NCI-H1417 (cell line): Measurements from ENCODE around the gene SYNE2.
A peak's percentile ranks its signal among the peaks of the same experiment; 100 is the strongest.
"Not testable (repeated sequence)": the region's sequence is repeated elsewhere in the genome, so short reads cannot be mapped to it uniquely, and the experiment has no call there.

Experiments
- DNase-seq, 3 experiments: peaks; one replicate each; lab custom pipeline; 2025; lab: John Stamatoyannopoulos, UW

Gene SYNE2

DNA sequence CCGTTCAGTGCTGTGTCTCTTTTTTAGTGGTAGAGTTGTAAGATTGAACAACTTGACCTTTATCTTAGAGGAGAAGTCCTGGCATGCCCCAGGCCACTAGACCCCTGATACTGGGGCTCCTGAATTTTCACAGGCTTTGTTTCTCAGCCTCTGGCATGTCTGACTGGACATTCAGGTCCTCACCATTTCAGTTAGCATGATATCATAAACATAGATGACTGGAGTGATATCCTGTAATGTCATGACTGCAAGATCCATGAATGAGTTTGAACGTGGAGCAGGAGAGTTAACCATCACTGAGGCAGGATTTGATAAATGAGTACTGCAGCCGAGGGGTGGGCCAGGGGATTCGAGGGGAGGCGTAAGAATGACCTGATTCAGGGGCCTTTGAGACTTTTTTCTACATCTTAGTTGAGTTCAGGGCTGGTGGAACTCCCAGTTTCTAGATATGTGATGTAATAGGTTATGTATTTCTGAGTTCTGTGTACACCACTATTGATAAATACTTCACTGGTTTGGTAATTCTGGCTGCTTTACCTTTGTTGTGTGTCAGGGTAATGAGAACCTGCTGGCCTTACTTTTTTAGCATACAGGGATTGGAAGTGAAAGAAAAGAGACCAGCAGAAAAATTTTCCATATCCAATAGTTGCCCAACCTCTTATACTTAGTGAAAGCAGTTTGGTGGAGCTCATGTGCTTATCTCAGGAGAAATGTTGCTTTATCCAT, 217.0 kb downstream of the SYNE2 start:
- DNase-seq: no peak

DNA sequence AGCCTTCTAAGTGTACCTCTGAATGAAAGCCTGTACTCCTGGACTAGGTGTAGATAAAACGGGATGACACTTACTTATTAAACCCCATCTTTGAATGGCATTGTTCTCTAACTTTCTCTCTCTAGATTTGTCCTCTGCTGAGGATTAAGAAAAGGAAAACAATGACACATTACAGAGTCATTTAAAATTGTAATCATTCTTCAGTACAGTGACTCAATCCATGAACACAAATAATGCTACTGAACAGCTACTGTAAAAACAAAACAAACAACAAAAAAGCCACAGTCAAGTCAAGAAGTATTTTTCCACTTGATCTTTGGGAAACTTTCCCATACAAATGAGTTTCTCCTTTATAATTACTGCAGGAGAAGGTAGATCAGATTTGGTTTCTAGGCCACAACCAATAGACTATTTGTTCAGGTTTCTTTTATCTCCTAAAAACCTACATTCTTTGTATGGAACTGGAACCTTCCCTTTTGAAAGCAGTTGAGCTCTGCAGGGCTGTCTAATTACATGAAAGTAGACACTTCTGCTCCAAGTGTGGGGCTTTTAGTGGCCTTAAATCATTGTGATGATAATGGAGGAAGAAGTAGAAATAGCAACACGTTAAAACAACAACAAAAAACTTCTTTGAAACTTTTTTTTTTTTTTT, 222.3 kb downstream of the SYNE2 start:
- no peak for DNase-seq

- no peak for DNase-seq
Observed at GRCh38 chr14:64075613-64076005, 222.8 kb downstream of the SYNE2 start.

DNA sequence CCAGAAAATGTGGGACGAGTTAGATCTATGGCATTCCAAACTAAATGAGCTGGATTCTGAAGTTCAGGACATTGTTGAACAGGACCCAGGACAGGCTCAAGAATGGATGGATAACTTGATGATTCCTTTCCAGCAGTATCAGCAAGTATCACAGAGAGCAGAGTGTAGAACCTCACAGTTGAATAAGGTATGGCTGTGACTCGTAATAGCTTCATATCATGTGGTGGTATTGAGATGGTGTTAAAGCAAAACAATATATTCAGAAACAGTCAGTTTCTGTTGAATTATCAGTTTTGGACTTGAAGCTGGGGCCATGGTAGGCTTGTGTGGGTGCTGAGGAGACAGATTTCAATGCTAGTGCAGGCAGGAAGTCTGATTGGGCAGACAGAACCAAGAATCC, 227.6 kb downstream of the SYNE2 start:
- no peak for DNase-seq

- DNase-seq: no peak
Observed at GRCh38 chr14:64081174-64081746, 228.5 kb downstream of the SYNE2 start.

GRCh38 chr14:64082837-64083236, 230.0 kb downstream of the SYNE2 start:
- DNase-seq: no peak

DNA sequence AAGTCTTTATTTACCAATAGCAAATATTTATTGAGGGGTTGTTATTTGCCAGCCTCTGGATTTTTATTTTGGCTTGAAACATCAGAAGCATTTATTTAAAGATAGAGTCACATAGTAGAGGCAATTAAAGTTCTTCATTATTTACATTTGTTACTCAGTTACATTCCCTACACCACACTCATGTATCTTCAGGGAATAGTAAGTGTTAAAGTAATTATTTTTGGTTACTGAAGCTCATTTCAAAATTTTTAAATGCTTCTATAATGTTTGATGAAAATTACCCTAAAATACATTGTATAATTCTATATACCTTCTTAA, 235.8 kb downstream of the SYNE2 start:
- DNase-seq: no peak

GRCh38 chr14:64089920-64090319, 237.1 kb downstream of the SYNE2 start:
- peak in 1 of 3 experiments; percentile 3 for DNase-seq

GRCh38 chr14:64091217-64091616, 238.4 kb downstream of the SYNE2 start:
- no peak for DNase-seq

DNA sequence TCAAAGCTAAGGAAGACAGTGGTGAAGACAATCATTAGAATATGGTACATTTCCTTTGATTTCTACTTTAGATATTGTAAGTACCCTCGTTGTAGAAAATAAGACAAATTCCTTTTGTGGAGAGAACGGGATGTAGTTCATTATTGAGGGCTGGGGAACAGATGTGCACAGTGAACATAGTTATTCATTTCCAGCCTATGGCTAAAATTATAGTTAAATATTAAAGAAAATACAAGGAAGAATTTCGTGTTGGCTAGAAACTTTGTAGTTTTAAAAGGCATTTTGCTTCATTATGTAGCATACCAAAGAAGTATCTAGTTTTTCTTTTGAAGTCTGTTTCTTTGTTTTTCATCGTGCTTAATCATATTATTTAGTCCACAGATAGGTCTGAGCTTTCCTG, 239.5 kb downstream of the SYNE2 start:
- no peak for DNase-seq

DNA sequence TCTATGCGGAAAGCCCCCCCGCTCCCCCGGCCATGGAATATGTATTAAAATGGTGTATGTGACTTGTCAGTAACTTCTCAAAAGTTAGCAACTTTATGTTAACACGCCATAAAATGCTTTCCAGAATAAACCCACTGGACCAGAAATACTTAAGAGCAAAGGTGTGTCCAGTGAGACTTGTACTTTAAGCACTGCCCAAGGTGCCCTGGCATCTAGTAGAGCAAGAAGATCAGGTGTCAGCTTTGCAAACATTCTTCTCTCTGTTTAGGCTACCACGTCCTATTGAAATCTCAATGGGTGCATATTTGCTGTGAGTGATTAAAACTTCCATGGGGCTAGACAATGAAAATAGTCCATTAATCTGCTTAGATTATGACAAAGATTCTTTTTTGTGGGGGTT, 240.1 kb downstream of the SYNE2 start:
- DNase-seq: peak in 1 of 3 experiments; percentile 6

GRCh38 chr14:64095620-64096019, 242.8 kb downstream of the SYNE2 start:
- no peak for DNase-seq

GRCh38 chr14:64098120-64098519, 245.3 kb downstream of the SYNE2 start:
- DNase-seq: no peak

GRCh38 chr14:64107438-64107837, 254.6 kb downstream of the SYNE2 start:
- DNase-seq: no peak

- DNase-seq: no peak
Observed at GRCh38 chr14:64109819-64110554, 257.2 kb downstream of the SYNE2 start.

DNA sequence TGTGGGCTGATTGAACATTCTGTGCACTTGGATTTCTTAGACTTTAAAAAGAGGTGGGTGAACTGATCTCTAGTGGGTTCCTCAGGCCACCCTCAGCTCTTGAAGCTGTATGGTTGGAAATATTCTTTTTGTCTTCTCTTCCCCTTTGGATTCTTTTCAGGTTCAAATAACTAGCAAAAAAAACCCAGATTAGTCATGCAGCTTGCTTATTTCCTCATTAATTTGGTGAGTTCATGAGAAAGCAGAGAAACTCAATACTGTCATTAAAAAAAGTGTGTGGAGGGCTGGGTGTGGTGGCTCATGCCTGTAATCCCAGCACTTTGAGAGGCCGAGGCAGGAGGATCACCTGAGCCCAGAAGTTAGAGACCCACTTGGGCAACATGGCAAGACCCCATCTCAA, 258.0 kb downstream of the SYNE2 start:
- DNase-seq: no peak

DNA sequence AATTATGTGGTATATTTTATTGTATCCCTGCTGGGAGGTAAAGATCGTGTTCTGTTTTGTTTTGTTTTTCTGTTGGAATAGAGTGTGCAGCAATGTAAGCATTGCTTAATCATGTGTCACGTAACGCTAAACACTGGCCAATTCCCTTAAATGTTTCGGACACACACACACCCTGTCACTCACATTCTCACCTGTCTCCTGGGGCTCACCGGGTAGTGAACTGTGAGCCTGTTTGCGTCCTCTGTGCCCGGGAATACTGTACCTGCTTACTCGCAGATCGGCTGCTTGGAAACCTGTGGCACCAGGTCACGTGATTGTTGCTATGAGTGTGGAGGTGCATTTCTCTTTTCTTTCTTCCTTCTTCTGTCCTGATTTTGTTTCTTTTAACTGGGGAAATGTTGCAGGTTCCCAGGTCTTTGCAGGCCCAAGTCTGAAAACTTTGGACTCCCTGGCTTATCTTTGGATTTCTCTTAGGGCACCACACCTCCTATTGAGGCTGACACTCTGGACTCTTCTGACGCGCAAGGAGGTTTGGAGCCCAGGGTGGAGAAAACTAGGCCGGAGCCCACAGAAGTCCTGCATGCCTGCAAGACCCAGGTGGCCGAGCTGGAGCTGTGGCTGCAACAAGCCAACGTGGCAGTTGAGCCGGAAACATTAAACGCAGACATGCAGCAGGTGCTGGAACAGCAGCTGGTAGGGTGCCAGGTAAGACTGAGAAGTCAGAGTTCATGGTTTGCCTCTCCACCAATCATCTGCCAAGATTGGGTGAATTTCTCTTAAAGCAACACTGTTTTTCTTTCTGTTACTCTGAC, 260.3 kb downstream of the SYNE2 start:
- DNase-seq: no peak

DNA sequence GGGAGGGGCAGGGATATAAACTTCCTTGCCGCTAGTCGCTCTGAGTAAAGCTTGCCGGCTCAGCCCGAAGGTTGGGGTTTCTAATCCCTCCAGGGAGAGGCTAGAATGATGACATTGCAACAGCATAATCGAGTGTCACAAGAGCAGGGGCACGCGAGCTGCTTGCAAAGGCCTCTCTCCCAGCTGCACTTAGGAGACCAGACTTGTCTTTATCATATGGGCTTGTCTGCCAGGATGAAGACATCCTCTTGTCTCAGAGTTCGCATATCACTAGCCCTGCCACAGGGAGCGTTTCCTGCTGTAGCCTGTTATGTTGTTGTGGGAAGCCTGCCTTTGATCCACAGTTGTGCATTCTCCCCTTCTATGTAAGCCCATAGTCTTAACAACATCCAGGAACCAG, 261.4 kb downstream of the SYNE2 start:
- no peak for DNase-seq

GRCh38 chr14:64114796-64115195, 262.0 kb downstream of the SYNE2 start:
- DNase-seq: no peak

GRCh38 chr14:64115401-64115800, 262.6 kb downstream of the SYNE2 start:
- DNase-seq: no peak

DNA sequence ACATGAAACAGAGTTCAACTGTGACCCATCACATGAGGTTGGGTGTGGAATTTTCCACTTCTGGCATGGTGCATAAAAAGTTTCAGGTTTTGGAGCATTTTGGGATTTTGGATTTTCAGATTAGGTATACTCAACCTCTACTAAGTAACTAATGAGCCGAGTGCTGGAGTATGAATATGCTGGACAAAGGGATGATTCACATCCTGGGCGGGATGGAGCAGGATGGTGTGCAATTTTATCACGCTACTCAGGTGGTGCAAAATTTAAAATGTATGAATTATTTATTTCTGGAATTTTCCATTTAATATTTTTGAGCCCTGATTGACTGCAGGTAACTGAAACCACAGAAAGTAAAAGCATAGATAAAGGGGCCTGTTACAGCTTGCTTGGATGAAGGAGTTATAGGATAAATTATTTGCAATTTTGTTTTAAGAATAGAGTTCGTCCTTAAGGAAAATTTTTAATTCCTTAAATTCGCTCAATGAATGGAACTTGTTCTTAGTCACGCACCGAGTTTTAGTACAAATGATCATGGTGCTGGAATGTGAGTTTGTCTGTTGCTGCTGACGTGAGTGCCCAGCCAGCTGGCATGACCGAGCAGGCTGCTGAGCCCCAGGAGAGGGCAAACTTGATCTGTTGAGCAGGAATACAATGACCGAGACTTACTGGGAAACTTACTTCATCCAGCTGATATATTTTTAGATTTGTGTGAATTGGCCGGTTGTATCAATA, 265.0 kb downstream of the SYNE2 start:
- DNase-seq: no peak

GRCh38 chr14:64118403-64118742, 265.6 kb downstream of the SYNE2 start:
- not testable (repeated sequence) for DNase-seq
